H1 (cell line): ENCODE results near the gene DYSF. TPM values are rescaled to one million over a fixed set of nuclear protein-coding genes. Genes with fewer than 3 reads are reported as not detected.

Source experiments
- CTCF ChIA-PET: fragments of 300-600 bp; sonication (Branson Sonifier 250); formaldehyde crosslinking; loops from one replicate; lab custom pipeline; 2021; ENCODE audit not compliant: partially characterized antibody; lab: Charles Lee
- POLR2A ChIA-PET: fragments of 300-600 bp; sonication (Branson Sonifier 250); formaldehyde crosslinking; loops from one replicate; lab custom pipeline; 2021; ENCODE audit warnings: inconsistent platforms; ENCODE audit not compliant: partially characterized antibody; lab: Charles Lee
- DNase-seq, 2 experiments: peaks; one replicate each; pipeline versions ENCODE4 v3.0.0 to v3.0.0-alpha.2; 2010 to 2022; ENCODE audit warnings: low spot score in 2 of 2, low read depth in 1 of 2, mixed read lengths in 1 of 2
- FAIRE-seq: peaks from 2 replicates; lab custom pipeline; 2011; peaks lifted over from hg19 to GRCh38; lab: Jason Lieb, UNC
- H2AFZ ChIP-seq: 2 replicates; pipeline ENCODE4 v1.8.1; 2012; ENCODE audit warnings: low read length, inconsistent platforms
- H2AK5ac ChIP-seq: 2 replicates; pipeline ENCODE4 v1.6.1; 2013; ENCODE audit warnings: low read depth, low read length
- H2BK120ac ChIP-seq: replicated peaks from 2 replicates; pipeline ENCODE3; 2013; ENCODE audit warnings: low read depth, low read length, inconsistent platforms
- H2BK12ac ChIP-seq: 2 replicates; pipeline ENCODE4 v1.6.1; 2013; ENCODE audit warnings: low read depth, low read length
- H2BK15ac ChIP-seq: 2 replicates; pipeline ENCODE4 v1.6.1; 2013; ENCODE audit warnings: low read length
- H2BK20ac ChIP-seq: 2 replicates; pipeline ENCODE4 v1.6.1; 2013; ENCODE audit warnings: low read length
- H2BK5ac ChIP-seq: 2 replicates; pipeline ENCODE4 v1.6.1; 2013; ENCODE audit warnings: low read depth, low read length
- H3K14ac ChIP-seq: 2 replicates; pipeline ENCODE4 v1.6.1; 2013; ENCODE audit warnings: inconsistent platforms; ENCODE audit not compliant: insufficient read length
- H3K18ac ChIP-seq: 2 replicates; pipeline ENCODE4 v1.6.1; 2013; ENCODE audit warnings: low read length; ENCODE audit errors: extremely low read depth
- H3K23ac ChIP-seq: 2 replicates; pipeline ENCODE4 v1.6.1; 2013; ENCODE audit warnings: inconsistent platforms; ENCODE audit not compliant: insufficient read length
- H3K23me2 ChIP-seq: 2 replicates; pipeline ENCODE4 v1.6.1; 2013; ENCODE audit warnings: low read depth, low read length
- H3K27ac ChIP-seq: 2 replicates; pipeline ENCODE4 v1.6.1; 2011; ENCODE audit warnings: low read depth, low read length, inconsistent platforms
- H3K27me3 ChIP-seq, 4 experiments: replicated peaks in 1 of 4; 1 replicate in 1 of 4; 2 replicates in 3 of 4; pipeline versions ENCODE4 v1.6.1 to v1.8.1; 2011 to 2013; ENCODE audit warnings: low read length in 3 of 4, mild to moderate bottlenecking in 3 of 4, inconsistent platforms in 2 of 4, mixed read lengths in 2 of 4, moderate library complexity in 1 of 4; ENCODE audit not compliant: control insufficient read depth in 3 of 4, insufficient read depth in 3 of 4; ENCODE audit errors: extremely low read depth in 1 of 4
- H3K36me3 ChIP-seq, 4 experiments: 2 replicates each; pipeline versions ENCODE4 v1.6.1 to v1.8.1; 2011 to 2013; ENCODE audit warnings: mild to moderate bottlenecking in 4 of 4, low read length in 3 of 4, moderate library complexity in 2 of 4, control low read depth in 1 of 4, inconsistent platforms in 1 of 4; ENCODE audit not compliant: insufficient read depth in 4 of 4, control insufficient read depth in 2 of 4
- H3K4ac ChIP-seq: replicated peaks from 2 replicates; pipeline ENCODE3; 2013; ENCODE audit warnings: low read length, low read depth, mixed read lengths, inconsistent platforms; ENCODE audit not compliant: insufficient read length
- H3K4me1 ChIP-seq, 4 experiments: replicated peaks in 1 of 4; 1 replicate in 1 of 4; 2 replicates in 3 of 4; pipeline versions ENCODE4 v1.6.1 to v1.8.1; 2011 to 2013; ENCODE audit warnings: low read length in 3 of 4, inconsistent platforms in 2 of 4, mixed read lengths in 1 of 4; ENCODE audit not compliant: insufficient read depth in 4 of 4, control insufficient read depth in 3 of 4
- H3K4me2 ChIP-seq, 2 experiments: 2 replicates each; pipeline versions ENCODE4 v1.6.1 to v1.8.1; 2011 to 2013; ENCODE audit warnings: low read depth in 2 of 2, low read length in 2 of 2, control low read depth in 1 of 2, inconsistent platforms in 1 of 2, mild to moderate bottlenecking in 1 of 2; ENCODE audit not compliant: insufficient read depth in 1 of 2
- H3K4me3 ChIP-seq, 4 experiments: fragments of 200-600, 300-600 bp in 1 of 4; sonication (generic), shearing (Covaris generic), sonication (Bioruptor Twin) in 1 of 4; 2 replicates each; pipeline versions ENCODE4 v1.5.1 to v1.8.1; 2011 to 2016; ENCODE audit warnings: low read length in 4 of 4, low read depth in 3 of 4, control low read depth in 2 of 4, inconsistent platforms in 2 of 4, mild to moderate bottlenecking in 2 of 4, mixed read lengths in 1 of 4, moderate library complexity in 1 of 4; ENCODE audit not compliant: insufficient read depth in 2 of 4; ENCODE audit errors: extremely low read depth in 1 of 4
- H3K56ac ChIP-seq: replicated peaks from 2 replicates; pipeline ENCODE3; 2013; ENCODE audit warnings: low read depth, mild to moderate bottlenecking, mixed read lengths, low read length, inconsistent platforms; ENCODE audit not compliant: insufficient read length
- H3K79me1 ChIP-seq: 2 replicates; pipeline ENCODE4 v1.6.1; 2013; ENCODE audit warnings: low read depth, low read length, control low read depth
- H3K79me2 ChIP-seq, 2 experiments: 2 replicates each; pipeline versions ENCODE4 v1.6.1 to v1.8.1; 2012 to 2013; ENCODE audit warnings: low read length in 2 of 2, mild to moderate bottlenecking in 2 of 2, inconsistent platforms in 1 of 2; ENCODE audit not compliant: insufficient read depth in 2 of 2, control insufficient read depth in 1 of 2
- H3K9ac ChIP-seq, 4 experiments: replicated peaks in 1 of 4; 1 replicate in 1 of 4; 2 replicates in 3 of 4; pipeline versions ENCODE4 v1.6.1 to v1.8.1; 2011 to 2013; ENCODE audit warnings: low read depth in 3 of 4, low read length in 3 of 4, control low read depth in 2 of 4, mild to moderate bottlenecking in 2 of 4, moderate library complexity in 2 of 4, inconsistent platforms in 1 of 4; ENCODE audit errors: extremely low read depth in 1 of 4
- H3K9me3 ChIP-seq, 2 experiments: 2 replicates each; pipeline versions ENCODE4 v1.6.1 to v1.8.1; 2012 to 2013; ENCODE audit warnings: mild to moderate bottlenecking in 2 of 2, moderate library complexity in 2 of 2, control low read depth in 1 of 2, inconsistent platforms in 1 of 2, low read depth in 1 of 2, low read length in 1 of 2, mixed read lengths in 1 of 2; ENCODE audit not compliant: insufficient read depth in 2 of 2
- H4K20me1 ChIP-seq, 2 experiments: replicated peaks in 1 of 2; 2 replicates each; pipeline versions ENCODE3 to v1.8.1; 2011 to 2013; ENCODE audit warnings: inconsistent platforms in 2 of 2, low read length in 2 of 2, mild to moderate bottlenecking in 1 of 2; ENCODE audit not compliant: insufficient read depth in 2 of 2, control insufficient read depth in 1 of 2
- H4K5ac ChIP-seq: 2 replicates; pipeline ENCODE4 v1.6.1; 2013; ENCODE audit warnings: low read length, low read depth, mixed read lengths, inconsistent platforms; ENCODE audit not compliant: insufficient read length
- H4K8ac ChIP-seq: 2 replicates; pipeline ENCODE4 v1.8.0; 2013; ENCODE audit warnings: mild to moderate bottlenecking, moderate library complexity, low read length, inconsistent platforms; ENCODE audit not compliant: insufficient read depth; ENCODE audit errors: extremely low read depth
- H4K91ac ChIP-seq: replicated peaks from 2 replicates; pipeline ENCODE3; 2013; ENCODE audit warnings: low read length, mixed read lengths, inconsistent platforms; ENCODE audit not compliant: insufficient read length
- BCL11A ChIP-seq, 2 experiments: IDR thresholded peaks; one replicate each; pipeline ENCODE4 v1.6.1; 2011; ENCODE audit warnings: low read depth in 2 of 2, low read length in 2 of 2, mild to moderate bottlenecking in 2 of 2
- CBX5 ChIP-seq: fragments of 300-800, 300-1000 bp; sonication (generic); IDR thresholded peaks from 2 replicates; pipeline ENCODE4 v1.7.1; 2016; ENCODE audit warnings: antibody characterized with exemption, low read length, low read depth
- CBX8 ChIP-seq: fragments of 300-800, 300-1000 bp; sonication (generic); IDR thresholded peaks from 2 replicates; pipeline ENCODE4 v1.7.1; 2016; ENCODE audit warnings: low read depth, low read length, borderline replicate concordance
- CHD2 ChIP-seq: IDR thresholded peaks from 2 replicates; pipeline ENCODE4 v1.6.1; 2012; ENCODE audit warnings: low read length, improper control_type of control experiment
- GABPA ChIP-seq: IDR thresholded peaks from 2 replicates; pipeline ENCODE4 v1.6.1; 2011; ENCODE audit warnings: mild to moderate bottlenecking, low read length, moderate library complexity, borderline replicate concordance; ENCODE audit not compliant: insufficient read depth
- KDM4A ChIP-seq: IDR thresholded peaks from one replicate; pipeline ENCODE4 v1.7.1; 2012; ENCODE audit warnings: low read depth, mild to moderate bottlenecking, moderate library complexity, low read length, inconsistent platforms; ENCODE audit not compliant: severe bottlenecking
- MAFK ChIP-seq: IDR thresholded peaks from 2 replicates; pipeline ENCODE4 v1.6.1; 2012; ENCODE audit warnings: low read depth, mild to moderate bottlenecking, improper control_type of control experiment, low read length
- POU5F1 ChIP-seq: IDR thresholded peaks from 2 replicates; pipeline ENCODE4 v1.6.1; 2011; ENCODE audit warnings: low read depth, mild to moderate bottlenecking, low read length, moderate library complexity
- SP1 ChIP-seq: IDR thresholded peaks from 2 replicates; pipeline ENCODE4 v1.6.1; 2011; ENCODE audit warnings: low read depth, low read length
- TAF1 ChIP-seq: IDR thresholded peaks from 2 replicates; pipeline ENCODE4 v1.6.1; 2011; ENCODE audit warnings: mild to moderate bottlenecking, low read depth, low read length
- TEAD4 ChIP-seq: IDR thresholded peaks from 2 replicates; pipeline ENCODE4 v1.6.1; 2012; ENCODE audit warnings: low read depth, low read length, inconsistent platforms, mixed read lengths
- ZNF274 ChIP-seq: IDR thresholded peaks from 2 replicates; pipeline ENCODE4 v1.7.0; 2012; ENCODE audit warnings: low read length, borderline replicate concordance; ENCODE audit errors: extremely low read depth
- WGBS, 2 experiments: shearing (Covaris generic) in 1 of 2; methylation state at CpG; one replicate each; pipeline versions ENCODE4 v1.1.6 to v1.1.7; 2013 to 2015; ENCODE audit warnings: low lambda C conversion rate in 2 of 2, mixed read lengths in 2 of 2, inconsistent platforms in 1 of 2, low coverage in 1 of 2, missing lambda C conversion rate in 1 of 2; ENCODE audit not compliant: insufficient replicate concordance in 2 of 2, insufficient coverage in 1 of 2, insufficient read length in 1 of 2; ENCODE audit errors: extremely low coverage in 1 of 2, missing lambda C conversion rate in 1 of 2; 5-methylcytosine and 5-hydroxymethylcytosine counted together
- polyA plus RNA-seq, 7 experiments: library from polyadenylated mRNA; depleted of rRNA in 3 of 7; stranded (reverse) in 5 of 7; unstranded in 2 of 7; fragments of >200 nt in 5 of 7; fragments of 200-250 nt in 2 of 7; gene quantifications; 1 replicate in 5 of 7; 2 replicates in 1 of 7; 4 replicates in 1 of 7; pipeline versions ENCODE4 v1.2.1 to v1.2.3, GENCODE V29; 2011 to 2013; ENCODE audit warnings: missing spikeins in 2 of 7, mixed read lengths in 2 of 7
- total RNA-seq: library from RNA; stranded (reverse); fragmentation: NEBNext Ultra II Directional; extraction: Animal tissue kit (Norgen Biotek cat#: 25700); gene quantifications from 2 replicates; pipeline ENCODE4 v1.2.1, GENCODE V29; 2021
- TF ChIP-seq, protein P1 (sequence below): IDR thresholded peaks from 2 replicates; pipeline ENCODE4 v1.6.1; 2012; ENCODE audit warnings: inconsistent platforms

DYSF gene
- total and polyA plus RNA-seq, 2 of the 8 experiments (the other 6 are each of a cell fraction or from before 2014, with no cell fraction given) = 5.8 to 7.1 TPM

DNA sequence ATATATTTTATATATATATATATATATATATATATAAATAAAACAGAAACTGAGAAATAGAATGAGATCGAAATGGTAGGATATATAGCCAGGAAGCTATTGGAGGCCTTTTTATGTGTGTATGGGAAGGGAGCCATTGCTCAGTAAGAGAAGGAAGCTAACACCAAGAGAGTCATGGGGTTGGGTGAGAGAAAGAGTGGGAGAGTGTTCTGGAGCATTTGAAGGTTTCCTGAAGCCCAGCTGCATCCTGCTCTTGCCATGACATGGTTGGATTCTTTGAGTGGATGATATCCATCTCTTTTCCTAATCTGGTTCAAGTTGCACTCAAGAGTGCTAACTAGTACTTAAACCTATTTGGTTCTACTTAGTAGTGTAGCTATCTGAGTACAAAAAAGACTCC lies 282.3 kb downstream of the DYSF start:
- Histone ChIP-seq H3K79me1 (no peaks in the 10 kb centered on the region), H3K14ac (no peak overlapping the region), H3K27me3 (no peaks in the 10 kb centered on the region), H3K79me2 (no peaks in the 10 kb centered on the region), H2BK12ac (no peak overlapping the region), H3K4me3 (no peak overlapping the region), H2AFZ (no peak overlapping the region), H4K5ac (no peak overlapping the region), H2BK15ac (no peak overlapping the region), H3K27ac (no peak overlapping the region), H3K18ac (no peak overlapping the region), H3K9me3 (no peaks in the 10 kb centered on the region), H2BK120ac (no peak overlapping the region), H3K4me2 (no peak overlapping the region), H4K20me1 (no peaks in the 10 kb centered on the region), H4K8ac (no peak overlapping the region), H3K4me1 (no peaks in the 10 kb centered on the region), H3K23ac (no peak overlapping the region), H3K23me2 (no peaks in the 10 kb centered on the region), H2AK5ac (no peak overlapping the region), H3K36me3 (no peaks in the 10 kb centered on the region), H2BK20ac (no peak overlapping the region), H2BK5ac (no peak overlapping the region), H3K4ac (no peak overlapping the region), H4K91ac (no peak overlapping the region), H3K9ac (no peak overlapping the region)
- POLR2A ChIA-PET = interaction anchor here (1.1 kb wide), 1 partner anchor 9 kb away, joined by 3 read pairs; no protein-coding TSS in a partner anchor
- CTCF ChIA-PET = interaction anchor here (1.6 kb wide), 1 partner anchor 66 kb away, joined by 3 read pairs; no protein-coding TSS in a partner anchor
- 93% methylated on average over 1 of the region's 1 CpG; no CpG with 5 or more reads in 1 of the 2 experiments for WGBS, 2 experiments
- no peak for DNase-seq
- FAIRE-seq = no peak
- no peak for TF ChIP-seq ZNF274
- no peak for TF ChIP-seq CHD2
- no peak for TF ChIP-seq TAF1
- no peak for TF ChIP-seq CBX5
- TF ChIP-seq TEAD4 = no peak
- TF ChIP-seq KDM4A = no peak
- TF ChIP-seq CBX8 = no peak
- no peak for TF ChIP-seq MAFK
- TF ChIP-seq SP1 = no peak
- TF ChIP-seq, protein P1, sequence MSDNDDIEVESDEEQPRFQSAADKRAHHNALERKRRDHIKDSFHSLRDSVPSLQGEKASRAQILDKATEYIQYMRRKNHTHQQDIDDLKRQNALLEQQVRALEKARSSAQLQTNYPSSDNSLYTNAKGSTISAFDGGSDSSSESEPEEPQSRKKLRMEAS = no peak
- no peak for TF ChIP-seq POU5F1
- no peak for TF ChIP-seq GABPA
- TF ChIP-seq BCL11A (IDR thresholded peaks at IDR 0.05; ENCODE audit: low read depth in 2 of 2, low read length in 2 of 2) = no peak
- TF ChIP-seq, all 59 proteins: peak for 0
- H3K56ac ChIP-seq = no peak overlapping the region
